ENCODE results near the gene CROCC2.

CROCC2 gene

GRCh38 chr2:240909216-240909974 is 3.3 kb downstream of the CROCC2 start:
- DNase-seq: no peak

GRCh38 chr2:240911641-240912265 is 5.6 kb downstream of the CROCC2 start:
- DNase-seq: no peak

GRCh38 chr2:240912878-240913809 is 7.0 kb downstream of the CROCC2 start:
- DNase-seq: no peak

- peak; percentile 30 for DNase-seq
These were observed 7.9 kb downstream of the CROCC2 start for GRCh38 chr2:240913810-240914644.

- no peak for DNase-seq
These were observed 8.7 kb downstream of the CROCC2 start for GRCh38 chr2:240914645-240915525.

GRCh38 chr2:240915526-240916341 is 9.6 kb downstream of the CROCC2 start:
- no peak for DNase-seq

- DNase-seq: no peak
These were observed 10.5 kb downstream of the CROCC2 start for GRCh38 chr2:240916571-240917008.

- DNase-seq: no peak
These were observed 11.0 kb downstream of the CROCC2 start for GRCh38 chr2:240917009-240917683.

- DNase-seq: no peak
These were observed 11.6 kb downstream of the CROCC2 start for GRCh38 chr2:240917684-240918257.

GRCh38 chr2:240918258-240919091 is 12.3 kb downstream of the CROCC2 start:
- DNase-seq: no peak

- DNase-seq: no peak
These were observed 13.1 kb downstream of the CROCC2 start for GRCh38 chr2:240919161-240919781.

- DNase-seq: no peak
These were observed 13.9 kb downstream of the CROCC2 start for GRCh38 chr2:240919786-240920782.

GRCh38 chr2:240920783-240921231 is 14.7 kb downstream of the CROCC2 start:
- DNase-seq: no peak

- DNase-seq: no peak
These were observed 15.3 kb downstream of the CROCC2 start for GRCh38 chr2:240921311-240921994.

GRCh38 chr2:240921995-240922244 is 15.8 kb downstream of the CROCC2 start:
- no peak for DNase-seq

- DNase-seq: no peak
These were observed 16.3 kb downstream of the CROCC2 start for GRCh38 chr2:240922245-240922981.
